CD4-positive, CD25-positive, alpha-beta regulatory T cell (primary cell): ENCODE results near the gene LHX2. TPM values are rescaled to one million over a fixed set of nuclear protein-coding genes. Genes with fewer than 3 reads are reported as not detected.

Experiments
- ATAC-seq, 2 donors: fragments of 150-1000 bp; cut with Tn5 transposase; one replicate each; pipeline ENCODE4 v1.10.0; 2021; ENCODE audit warnings: low read depth in 2 of 2, moderate number of reproducible peaks in 2 of 2, moderate library complexity in 1 of 2
- DNase-seq, 3 donors: peaks; one replicate each; pipeline versions ENCODE4 v3.0.0 to v3.0.0-alpha.2; 2012 to 2022; ENCODE audit warnings: mixed read lengths in 1 of 3
- H3K27ac ChIP-seq: one replicate; pipeline ENCODE4 v1.7.0; 2013; ENCODE audit warnings: mild to moderate bottlenecking, low read length; ENCODE audit not compliant: insufficient read depth, poor library complexity, severe bottlenecking
- H3K27me3 ChIP-seq: one replicate; pipeline ENCODE4 v1.7.0; 2013; ENCODE audit warnings: low read length; ENCODE audit not compliant: control insufficient read depth, insufficient read depth
- H3K36me3 ChIP-seq: one replicate; pipeline ENCODE4 v1.7.0; 2013; ENCODE audit warnings: mild to moderate bottlenecking, low read length, moderate library complexity; ENCODE audit not compliant: control insufficient read depth, insufficient read depth
- H3K4me1 ChIP-seq: 2 replicates; pipeline ENCODE4 v1.7.0; 2013; ENCODE audit warnings: mild to moderate bottlenecking, low read length; ENCODE audit not compliant: insufficient read depth, control insufficient read depth, poor library complexity, severe bottlenecking
- H3K4me3 ChIP-seq: one replicate; pipeline ENCODE4 v1.7.0; 2013; ENCODE audit warnings: low read depth, mild to moderate bottlenecking, low read length, moderate library complexity
- H3K9me3 ChIP-seq, 2 experiments: 1 replicate in 1 of 2; 2 replicates in 1 of 2; pipeline ENCODE4 v1.7.0; 2013; ENCODE audit warnings: low read length in 2 of 2, mild to moderate bottlenecking in 1 of 2, moderate library complexity in 1 of 2; ENCODE audit not compliant: control insufficient read depth in 2 of 2
- H3K27ac Mint-ChIP-seq, 3 donors: one replicate each; pipeline ENCODE4 v1.8.0; 2020 to 2022; ENCODE audit warnings: mild to moderate bottlenecking in 3 of 3, mixed read lengths in 3 of 3, moderate library complexity in 2 of 3
- H3K27me3 Mint-ChIP-seq: one replicate; pipeline ENCODE4 v1.8.0; 2022; ENCODE audit warnings: mild to moderate bottlenecking, mixed read lengths
- H3K36me3 Mint-ChIP-seq: one replicate; pipeline ENCODE4 v1.8.0; 2020; ENCODE audit warnings: mixed read lengths
- H3K4me1 Mint-ChIP-seq, 4 donors: one replicate each; pipeline ENCODE4 v1.8.0; 2020 to 2022; ENCODE audit warnings: mixed read lengths in 4 of 4, mild to moderate bottlenecking in 1 of 4
- H3K4me3 Mint-ChIP-seq, 4 donors: one replicate each; pipeline ENCODE4 v1.8.0; 2020 to 2022; ENCODE audit warnings: mild to moderate bottlenecking in 4 of 4, mixed read lengths in 4 of 4, moderate library complexity in 3 of 4
- H3K9me3 Mint-ChIP-seq, 7 donors: one replicate each; pipeline ENCODE4 v1.8.0; 2020 to 2022; ENCODE audit warnings: mixed read lengths in 7 of 7, mild to moderate bottlenecking in 3 of 7, moderate library complexity in 2 of 7
- polyA plus RNA-seq, 4 donors: library from polyadenylated mRNA; unstranded; fragments of 300-500 nt; fragmentation: Illumina TruSeq; gene quantifications; one replicate each; pipeline ENCODE4 v1.2.3, GENCODE V29; 2021
- total RNA-seq: library from RNA; stranded (reverse); gene quantifications from one replicate; pipeline ENCODE4 v1.2.3, GENCODE V29; 2022

The LHX2 gene
- total and polyA plus RNA-seq, 5 donors from 2014 or later, result not detected

- H3K27me3 ChIP-seq, result peaks cover 62% of the 10 kb centered on the region
- peaks cover 0 to 26% (median 14%) of the 10 kb centered on the region in 4 donors for H3K4me1 Mint-ChIP-seq
- ATAC-seq, result no peak
- no peak overlapping the region for H3K4me3 ChIP-seq
- H3K36me3 ChIP-seq, result no peaks in the 10 kb centered on the region
- peaks cover 85% of the 10 kb centered on the region for H3K27me3 Mint-ChIP-seq
- no peaks in the 10 kb centered on the region for H3K9me3 ChIP-seq
- H3K4me1 ChIP-seq, result peaks cover 18% of the 10 kb centered on the region
- H3K27ac ChIP-seq, result no peak overlapping the region
- H3K4me3 Mint-ChIP-seq, result no peak overlapping the region
- peaks cover 0 to 4% (median 0%) of the 10 kb centered on the region in 7 donors for H3K9me3 Mint-ChIP-seq
- no peak for DNase-seq
- H3K36me3 Mint-ChIP-seq, result no peaks in the 10 kb centered on the region
- H3K27ac Mint-ChIP-seq, result no peak overlapping the region
Observed at GRCh38 chr9:124006448-124007361, 4.9 kb upstream of the LHX2 start.

GRCh38 chr9:124007565-124008302, 3.8 kb upstream of the LHX2 start:
- DNase-seq (no peak), ATAC-seq (no peak)
- no peaks in the 10 kb centered on the region for H3K36me3 Mint-ChIP-seq
- peaks cover 0 to 2% (median 0%) of the 10 kb centered on the region in 7 donors for H3K9me3 Mint-ChIP-seq
- Histone ChIP-seq H3K27me3 (peaks cover 53% of the 10 kb centered on the region), H3K4me1 (peaks cover 26% of the 10 kb centered on the region), H3K4me3 (no peak overlapping the region), H3K27ac (no peak overlapping the region), H3K9me3 (no peaks in the 10 kb centered on the region), H3K36me3 (no peaks in the 10 kb centered on the region)
- H3K4me3 Mint-ChIP-seq, result peak overlapping the region in 2 of 4 donors; percentile 51 to 54
- H3K27me3 Mint-ChIP-seq, result peaks cover 75% of the 10 kb centered on the region
- peaks cover 0 to 26% (median 14%) of the 10 kb centered on the region in 4 donors for H3K4me1 Mint-ChIP-seq
- H3K27ac Mint-ChIP-seq, result no peak overlapping the region

GRCh38 chr9:124008303-124008693, 3.3 kb upstream of the LHX2 start:
- no peak overlapping the region for H3K27ac ChIP-seq
- DNase-seq (peak in 1 of 3 donors; percentile 37), ATAC-seq (no peak)
- H3K9me3 ChIP-seq, result no peaks in the 10 kb centered on the region
- no peaks in the 10 kb centered on the region for H3K36me3 Mint-ChIP-seq
- H3K4me1 Mint-ChIP-seq, result peaks cover 0 to 28% (median 14%) of the 10 kb centered on the region in 4 donors
- peaks cover 49% of the 10 kb centered on the region for H3K27me3 ChIP-seq
- H3K4me1 ChIP-seq, result peaks cover 31% of the 10 kb centered on the region
- no peak overlapping the region for H3K4me3 ChIP-seq
- peak overlapping the region in 1 of 4 donors; percentile 0 for H3K4me3 Mint-ChIP-seq
- H3K36me3 ChIP-seq, result no peaks in the 10 kb centered on the region
- no peak overlapping the region for H3K27ac Mint-ChIP-seq
- peaks cover 0 to 2% (median 0%) of the 10 kb centered on the region in 7 donors for H3K9me3 Mint-ChIP-seq
- peaks cover 73% of the 10 kb centered on the region for H3K27me3 Mint-ChIP-seq

- Histone ChIP-seq H3K9me3 (no peaks in the 10 kb centered on the region), H3K36me3 (no peaks in the 10 kb centered on the region), H3K4me1 (peaks cover 31% of the 10 kb centered on the region), H3K27ac (no peak overlapping the region), H3K27me3 (peaks cover 43% of the 10 kb centered on the region), H3K4me3 (no peak overlapping the region)
- DNase-seq (no peak), ATAC-seq (no peak)
- Mint-ChIP-seq H3K27me3 (peaks cover 73% of the 10 kb centered on the region), H3K27ac (no peak overlapping the region), H3K9me3 (peaks cover 0 to 2% (median 0%) of the 10 kb centered on the region in 7 donors), H3K4me3 (peak overlapping the region in 1 of 4 donors; percentile 74), H3K36me3 (no peaks in the 10 kb centered on the region), H3K4me1 (peaks cover 0 to 32% (median 14%) of the 10 kb centered on the region in 4 donors)
Observed at GRCh38 chr9:124008694-124009530, 2.7 kb upstream of the LHX2 start.

GRCh38 chr9:124009531-124010217, 1.9 kb upstream of the LHX2 start:
- Histone ChIP-seq H3K4me3 (no peak overlapping the region), H3K27ac (no peak overlapping the region), H3K36me3 (no peaks in the 10 kb centered on the region), H3K27me3 (peaks cover 45% of the 10 kb centered on the region), H3K9me3 (no peaks in the 10 kb centered on the region), H3K4me1 (peaks cover 31% of the 10 kb centered on the region)
- peaks cover 75% of the 10 kb centered on the region for H3K27me3 Mint-ChIP-seq
- ATAC-seq, result no peak
- peak overlapping the region in 3 of 4 donors; percentile 5 to 74 (median 24) for H3K4me3 Mint-ChIP-seq
- H3K4me1 Mint-ChIP-seq, result peaks cover 0 to 37% (median 15%) of the 10 kb centered on the region in 4 donors
- H3K36me3 Mint-ChIP-seq, result no peaks in the 10 kb centered on the region
- no peak overlapping the region for H3K27ac Mint-ChIP-seq
- no peak for DNase-seq
- H3K9me3 Mint-ChIP-seq, result peaks cover 0 to 4% (median 0%) of the 10 kb centered on the region in 7 donors

DNA sequence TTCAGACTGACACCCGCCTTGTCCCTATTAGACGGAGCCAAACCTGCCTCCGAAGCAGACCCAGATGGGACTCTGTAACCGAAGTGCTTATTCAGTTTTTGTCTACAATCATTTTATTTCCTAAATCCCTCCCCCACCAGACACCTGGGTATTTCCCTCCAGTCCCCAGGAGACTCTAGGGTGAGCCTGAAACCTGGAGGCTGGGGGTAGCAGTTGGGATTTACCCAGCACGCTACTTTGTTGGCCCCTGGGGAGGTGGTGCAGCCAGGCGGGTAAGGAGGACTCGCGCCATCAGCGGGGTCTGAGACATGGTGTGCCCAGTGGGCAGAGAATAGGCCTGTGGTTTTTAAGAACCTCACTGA, 1.3 kb upstream of the LHX2 start:
- no peaks in the 10 kb centered on the region for H3K9me3 ChIP-seq
- no peak overlapping the region for H3K27ac ChIP-seq
- peaks cover 31% of the 10 kb centered on the region for H3K4me1 ChIP-seq
- Mint-ChIP-seq H3K4me1 (peaks cover 0 to 37% (median 16%) of the 10 kb centered on the region in 4 donors), H3K9me3 (peaks cover 0 to 5% (median 0%) of the 10 kb centered on the region in 7 donors), H3K36me3 (no peaks in the 10 kb centered on the region), H3K27ac (no peak overlapping the region), H3K27me3 (peaks cover 73% of the 10 kb centered on the region), H3K4me3 (peak overlapping the region in 3 of 4 donors; percentile 3 to 50 (median 35))
- DNase-seq (no peak), ATAC-seq (no peak)
- H3K4me3 ChIP-seq, result no peak overlapping the region
- peaks cover 41% of the 10 kb centered on the region for H3K27me3 ChIP-seq
- no peaks in the 10 kb centered on the region for H3K36me3 ChIP-seq
